H1 (cell line): ENCODE data around the gene GRIN2C. TPM values are rescaled to one million over a fixed set of nuclear protein-coding genes. Genes with fewer than 3 reads are reported as not detected.

ENCODE experiments used
- CTCF ChIA-PET: fragments of 300-600 bp; sonication (Branson Sonifier 250); formaldehyde crosslinking; loops from one replicate; lab custom pipeline; 2021; ENCODE audit not compliant: partially characterized antibody; lab: Charles Lee
- POLR2A ChIA-PET: fragments of 300-600 bp; sonication (Branson Sonifier 250); formaldehyde crosslinking; loops from one replicate; lab custom pipeline; 2021; ENCODE audit warnings: inconsistent platforms; ENCODE audit not compliant: partially characterized antibody; lab: Charles Lee
- DNase-seq, 2 experiments: peaks; one replicate each; pipeline versions ENCODE4 v3.0.0 to v3.0.0-alpha.2; 2010 to 2022; ENCODE audit warnings: low spot score in 2 of 2, low read depth in 1 of 2, mixed read lengths in 1 of 2
- FAIRE-seq: peaks from 2 replicates; lab custom pipeline; 2011; peaks lifted over from hg19 to GRCh38; lab: Jason Lieb, UNC
- H2AFZ ChIP-seq: 2 replicates; pipeline ENCODE4 v1.8.1; 2012; ENCODE audit warnings: low read length, inconsistent platforms
- H2AK5ac ChIP-seq: 2 replicates; pipeline ENCODE4 v1.6.1; 2013; ENCODE audit warnings: low read depth, low read length
- H2BK120ac ChIP-seq: replicated peaks from 2 replicates; pipeline ENCODE3; 2013; ENCODE audit warnings: low read depth, low read length, inconsistent platforms
- H2BK12ac ChIP-seq: 2 replicates; pipeline ENCODE4 v1.6.1; 2013; ENCODE audit warnings: low read depth, low read length
- H2BK15ac ChIP-seq: 2 replicates; pipeline ENCODE4 v1.6.1; 2013; ENCODE audit warnings: low read length
- H2BK20ac ChIP-seq: 2 replicates; pipeline ENCODE4 v1.6.1; 2013; ENCODE audit warnings: low read length
- H2BK5ac ChIP-seq: 2 replicates; pipeline ENCODE4 v1.6.1; 2013; ENCODE audit warnings: low read depth, low read length
- H3K14ac ChIP-seq: 2 replicates; pipeline ENCODE4 v1.6.1; 2013; ENCODE audit warnings: inconsistent platforms; ENCODE audit not compliant: insufficient read length
- H3K18ac ChIP-seq: 2 replicates; pipeline ENCODE4 v1.6.1; 2013; ENCODE audit warnings: low read length; ENCODE audit errors: extremely low read depth
- H3K23ac ChIP-seq: 2 replicates; pipeline ENCODE4 v1.6.1; 2013; ENCODE audit warnings: inconsistent platforms; ENCODE audit not compliant: insufficient read length
- H3K23me2 ChIP-seq: 2 replicates; pipeline ENCODE4 v1.6.1; 2013; ENCODE audit warnings: low read depth, low read length
- H3K27ac ChIP-seq: 2 replicates; pipeline ENCODE4 v1.6.1; 2011; ENCODE audit warnings: low read depth, low read length, inconsistent platforms
- H3K27me3 ChIP-seq, 4 experiments: replicated peaks in 1 of 4; 1 replicate in 1 of 4; 2 replicates in 3 of 4; pipeline versions ENCODE4 v1.6.1 to v1.8.1; 2011 to 2013; ENCODE audit warnings: low read length in 3 of 4, mild to moderate bottlenecking in 3 of 4, inconsistent platforms in 2 of 4, mixed read lengths in 2 of 4, moderate library complexity in 1 of 4; ENCODE audit not compliant: control insufficient read depth in 3 of 4, insufficient read depth in 3 of 4; ENCODE audit errors: extremely low read depth in 1 of 4
- H3K36me3 ChIP-seq, 4 experiments: 2 replicates each; pipeline versions ENCODE4 v1.6.1 to v1.8.1; 2011 to 2013; ENCODE audit warnings: mild to moderate bottlenecking in 4 of 4, low read length in 3 of 4, moderate library complexity in 2 of 4, control low read depth in 1 of 4, inconsistent platforms in 1 of 4; ENCODE audit not compliant: insufficient read depth in 4 of 4, control insufficient read depth in 2 of 4
- H3K4ac ChIP-seq: replicated peaks from 2 replicates; pipeline ENCODE3; 2013; ENCODE audit warnings: low read length, low read depth, mixed read lengths, inconsistent platforms; ENCODE audit not compliant: insufficient read length
- H3K4me1 ChIP-seq, 4 experiments: replicated peaks in 1 of 4; 1 replicate in 1 of 4; 2 replicates in 3 of 4; pipeline versions ENCODE4 v1.6.1 to v1.8.1; 2011 to 2013; ENCODE audit warnings: low read length in 3 of 4, inconsistent platforms in 2 of 4, mixed read lengths in 1 of 4; ENCODE audit not compliant: insufficient read depth in 4 of 4, control insufficient read depth in 3 of 4
- H3K4me2 ChIP-seq, 2 experiments: 2 replicates each; pipeline versions ENCODE4 v1.6.1 to v1.8.1; 2011 to 2013; ENCODE audit warnings: low read depth in 2 of 2, low read length in 2 of 2, control low read depth in 1 of 2, inconsistent platforms in 1 of 2, mild to moderate bottlenecking in 1 of 2; ENCODE audit not compliant: insufficient read depth in 1 of 2
- H3K4me3 ChIP-seq, 4 experiments: fragments of 200-600, 300-600 bp in 1 of 4; sonication (generic), shearing (Covaris generic), sonication (Bioruptor Twin) in 1 of 4; 2 replicates each; pipeline versions ENCODE4 v1.5.1 to v1.8.1; 2011 to 2016; ENCODE audit warnings: low read length in 4 of 4, low read depth in 3 of 4, control low read depth in 2 of 4, inconsistent platforms in 2 of 4, mild to moderate bottlenecking in 2 of 4, mixed read lengths in 1 of 4, moderate library complexity in 1 of 4; ENCODE audit not compliant: insufficient read depth in 2 of 4; ENCODE audit errors: extremely low read depth in 1 of 4
- H3K56ac ChIP-seq: replicated peaks from 2 replicates; pipeline ENCODE3; 2013; ENCODE audit warnings: low read depth, mild to moderate bottlenecking, mixed read lengths, low read length, inconsistent platforms; ENCODE audit not compliant: insufficient read length
- H3K79me1 ChIP-seq: 2 replicates; pipeline ENCODE4 v1.6.1; 2013; ENCODE audit warnings: low read depth, low read length, control low read depth
- H3K79me2 ChIP-seq, 2 experiments: 2 replicates each; pipeline versions ENCODE4 v1.6.1 to v1.8.1; 2012 to 2013; ENCODE audit warnings: low read length in 2 of 2, mild to moderate bottlenecking in 2 of 2, inconsistent platforms in 1 of 2; ENCODE audit not compliant: insufficient read depth in 2 of 2, control insufficient read depth in 1 of 2
- H3K9ac ChIP-seq, 4 experiments: replicated peaks in 1 of 4; 1 replicate in 1 of 4; 2 replicates in 3 of 4; pipeline versions ENCODE4 v1.6.1 to v1.8.1; 2011 to 2013; ENCODE audit warnings: low read depth in 3 of 4, low read length in 3 of 4, control low read depth in 2 of 4, mild to moderate bottlenecking in 2 of 4, moderate library complexity in 2 of 4, inconsistent platforms in 1 of 4; ENCODE audit errors: extremely low read depth in 1 of 4
- H3K9me3 ChIP-seq, 2 experiments: 2 replicates each; pipeline versions ENCODE4 v1.6.1 to v1.8.1; 2012 to 2013; ENCODE audit warnings: mild to moderate bottlenecking in 2 of 2, moderate library complexity in 2 of 2, control low read depth in 1 of 2, inconsistent platforms in 1 of 2, low read depth in 1 of 2, low read length in 1 of 2, mixed read lengths in 1 of 2; ENCODE audit not compliant: insufficient read depth in 2 of 2
- H4K20me1 ChIP-seq, 2 experiments: replicated peaks in 1 of 2; 2 replicates each; pipeline versions ENCODE3 to v1.8.1; 2011 to 2013; ENCODE audit warnings: inconsistent platforms in 2 of 2, low read length in 2 of 2, mild to moderate bottlenecking in 1 of 2; ENCODE audit not compliant: insufficient read depth in 2 of 2, control insufficient read depth in 1 of 2
- H4K5ac ChIP-seq: 2 replicates; pipeline ENCODE4 v1.6.1; 2013; ENCODE audit warnings: low read length, low read depth, mixed read lengths, inconsistent platforms; ENCODE audit not compliant: insufficient read length
- H4K8ac ChIP-seq: 2 replicates; pipeline ENCODE4 v1.8.0; 2013; ENCODE audit warnings: mild to moderate bottlenecking, moderate library complexity, low read length, inconsistent platforms; ENCODE audit not compliant: insufficient read depth; ENCODE audit errors: extremely low read depth
- H4K91ac ChIP-seq: replicated peaks from 2 replicates; pipeline ENCODE3; 2013; ENCODE audit warnings: low read length, mixed read lengths, inconsistent platforms; ENCODE audit not compliant: insufficient read length
- SUZ12 ChIP-seq: fragments of 200-600 bp; sonication (generic); IDR thresholded peaks from 2 replicates; pipeline ENCODE4 v1.6.1; 2012; ENCODE audit warnings: mild to moderate bottlenecking, inconsistent platforms, low read length, moderate library complexity, mixed read lengths
- WGBS, 2 experiments: shearing (Covaris generic) in 1 of 2; methylation state at CpG; one replicate each; pipeline versions ENCODE4 v1.1.6 to v1.1.7; 2013 to 2015; ENCODE audit warnings: low lambda C conversion rate in 2 of 2, mixed read lengths in 2 of 2, inconsistent platforms in 1 of 2, low coverage in 1 of 2, missing lambda C conversion rate in 1 of 2; ENCODE audit not compliant: insufficient replicate concordance in 2 of 2, insufficient coverage in 1 of 2, insufficient read length in 1 of 2; ENCODE audit errors: extremely low coverage in 1 of 2, missing lambda C conversion rate in 1 of 2; 5-methylcytosine and 5-hydroxymethylcytosine counted together
- polyA plus RNA-seq, 7 experiments: library from polyadenylated mRNA; depleted of rRNA in 3 of 7; stranded (reverse) in 5 of 7; unstranded in 2 of 7; fragments of >200 nt in 5 of 7; fragments of 200-250 nt in 2 of 7; gene quantifications; 1 replicate in 5 of 7; 2 replicates in 1 of 7; 4 replicates in 1 of 7; pipeline versions ENCODE4 v1.2.1 to v1.2.3, GENCODE V29; 2011 to 2013; ENCODE audit warnings: missing spikeins in 2 of 7, mixed read lengths in 2 of 7
- total RNA-seq: library from RNA; stranded (reverse); fragmentation: NEBNext Ultra II Directional; extraction: Animal tissue kit (Norgen Biotek cat#: 25700); gene quantifications from 2 replicates; pipeline ENCODE4 v1.2.1, GENCODE V29; 2021
- TF ChIP-seq, protein P1 (sequence below): IDR thresholded peaks from 2 replicates; pipeline ENCODE4 v1.6.1; 2012; ENCODE audit warnings: inconsistent platforms

The GRIN2C gene
- total and polyA plus RNA-seq, 2 of the 8 experiments (the other 6 are each of a cell fraction or from before 2014, with no cell fraction given), result 0.06 to 0.07 TPM

- no peak overlapping the region for H2BK20ac ChIP-seq
- H3K27me3 ChIP-seq, result peaks cover 16 to 43% (median 37%) of the 10 kb centered on the region in 4 experiments; a peak in 6 of 7 replicates
- peaks cover 13% of the 10 kb centered on the region for H3K23me2 ChIP-seq
- H4K5ac ChIP-seq, result no peak overlapping the region
- H3K9ac ChIP-seq, result no peak overlapping the region
- WGBS, 2 experiments, result 50% methylated on average over 18 of the region's 22 CpGs; no CpG with 5 or more reads in 1 of the 2 experiments
- POLR2A ChIA-PET, result interaction anchor here (0.8 to 1.3 kb wide), 4 partner anchors 12 to 21 kb away, joined by 3 to 5 read pairs (median 4); partner anchors contain the start of gene FDXR
- H3K14ac ChIP-seq, result no peak overlapping the region
- no peak overlapping the region for H2BK120ac ChIP-seq
- H3K79me2 ChIP-seq, result no peaks in the 10 kb centered on the region
- no peaks in the 10 kb centered on the region for H3K9me3 ChIP-seq
- no peaks in the 10 kb centered on the region for H3K79me1 ChIP-seq
- H4K91ac ChIP-seq, result no peak overlapping the region
- no peak overlapping the region for H3K27ac ChIP-seq
- H3K23ac ChIP-seq, result no peak overlapping the region
- FAIRE-seq, result no peak
- DNase-seq, result no peak
- peak overlapping the region; percentile 72 to 99 for H3K4me2 ChIP-seq
- H3K4me3 ChIP-seq, result peak overlapping the region; percentile 61 to 75 (median 64); a peak in 7 of 8 replicates
- no peak overlapping the region for H3K56ac ChIP-seq
- no peak overlapping the region for H2AFZ ChIP-seq
- H3K36me3 ChIP-seq, result no peaks in the 10 kb centered on the region
- CTCF ChIA-PET, result interaction anchor here (0.6 to 3.4 kb wide), 12 partner anchors 12 to 658 kb away, joined by 3 to 12 read pairs (median 4); partner anchors contain the start of genes OTOP2 and USH1G
- H4K8ac ChIP-seq, result no peak overlapping the region
- H2BK15ac ChIP-seq, result no peak overlapping the region
- H2BK5ac ChIP-seq, result no peak overlapping the region
- H3K18ac ChIP-seq, result peak overlapping the region; percentile 78; the same call in 1 of the 2 replicates
- TF ChIP-seq SUZ12, result peak; percentile 33; the same call in 1 of the 2 replicates
- TF ChIP-seq, protein P1, sequence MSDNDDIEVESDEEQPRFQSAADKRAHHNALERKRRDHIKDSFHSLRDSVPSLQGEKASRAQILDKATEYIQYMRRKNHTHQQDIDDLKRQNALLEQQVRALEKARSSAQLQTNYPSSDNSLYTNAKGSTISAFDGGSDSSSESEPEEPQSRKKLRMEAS, result no peak
- TF ChIP-seq, all 59 proteins: peak for 1
- H3K4ac ChIP-seq, result no peak overlapping the region
- no peak overlapping the region for H2AK5ac ChIP-seq
- H2BK12ac ChIP-seq, result peak overlapping the region; percentile 44; the same call in 1 of the 2 replicates
- peaks cover 0 to 10% (median 3%) of the 10 kb centered on the region in 4 experiments; a peak in 4 of 7 replicates for H3K4me1 ChIP-seq
- H4K20me1 ChIP-seq, result peaks cover 0 to 2% of the 10 kb centered on the region in 2 experiments
These were observed 34.4 kb upstream of the GRIN2C start for GRCh38 chr17:74893936-74894671.
